ENCODE data around the gene GGA1.

DNA sequence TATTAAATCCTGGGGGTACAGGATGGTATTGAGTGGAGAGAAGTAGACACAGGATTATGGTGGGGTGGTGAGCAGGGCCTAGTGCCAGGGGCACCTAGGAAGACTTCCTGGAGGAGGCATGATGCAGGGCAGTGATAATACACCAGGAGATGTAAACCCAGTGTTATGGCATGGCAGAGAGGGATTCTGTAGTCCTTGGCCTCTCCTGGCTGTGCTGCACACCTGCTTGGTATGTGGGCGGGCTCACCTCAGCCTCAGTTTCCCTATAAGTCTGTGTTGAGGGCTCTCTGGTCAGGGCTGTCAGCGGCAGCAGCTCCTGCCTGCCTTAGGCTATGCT is 52.0 kb downstream of the GGA1 start:
- no peak for TF ChIP-seq EZH2 (IDR thresholded peaks at IDR 0.05)
- TF ChIP-seq POLR2AphosphoS5 (IDR thresholded peaks at IDR 0.05; ENCODE audit: borderline replicate concordance, low read depth, low read length): no peak
- no peak for TF ChIP-seq FOXP2 (optimal IDR thresholded peaks at IDR 0.05; ENCODE audit: control extremely low read depth, extremely low read length, insufficient read depth)
